Immature natural killer cell (primary cell): ENCODE data around the gene SLC22A3. TPM values are rescaled to one million over a fixed set of nuclear protein-coding genes. Genes with fewer than 3 reads are reported as not detected.
"Not testable (repeated sequence)": the region's sequence is repeated elsewhere in the genome, so short reads cannot be mapped to it uniquely, and the experiment has no call there.

ENCODE experiments used
- DNase-seq, 3 donors: peaks; one replicate each; pipeline ENCODE4 v3.0.0; 2022; ENCODE audit warnings: mixed read lengths in 1 of 3
- H3K27ac Mint-ChIP-seq, 6 donors: one replicate each; pipeline ENCODE4 v1.8.0; 2020; ENCODE audit warnings: mixed read lengths in 6 of 6, mild to moderate bottlenecking in 5 of 6, inconsistent platforms in 4 of 6, moderate library complexity in 3 of 6
- H3K27me3 Mint-ChIP-seq, 3 donors: one replicate each; pipeline ENCODE4 v1.8.0; 2020 to 2021; ENCODE audit warnings: low read depth in 3 of 3, mild to moderate bottlenecking in 3 of 3, mixed read lengths in 3 of 3, moderate library complexity in 3 of 3, inconsistent platforms in 1 of 3
- H3K36me3 Mint-ChIP-seq, 3 donors: one replicate each; pipeline ENCODE4 v1.8.0; 2020; ENCODE audit warnings: mixed read lengths in 3 of 3, inconsistent platforms in 2 of 3, mild to moderate bottlenecking in 2 of 3
- H3K4me1 Mint-ChIP-seq, 2 donors: one replicate each; pipeline ENCODE4 v1.8.0; 2020; ENCODE audit warnings: inconsistent platforms in 2 of 2, mild to moderate bottlenecking in 2 of 2, mixed read lengths in 2 of 2, moderate library complexity in 1 of 2
- H3K4me3 Mint-ChIP-seq, 5 donors: one replicate each; pipeline ENCODE4 v1.8.0; 2020; ENCODE audit warnings: mild to moderate bottlenecking in 5 of 5, mixed read lengths in 5 of 5, inconsistent platforms in 3 of 5, moderate library complexity in 3 of 5
- H3K9me3 Mint-ChIP-seq, 6 donors: one replicate each; pipeline ENCODE4 v1.8.0; 2020; ENCODE audit warnings: mild to moderate bottlenecking in 6 of 6, mixed read lengths in 6 of 6, inconsistent platforms in 4 of 6, moderate library complexity in 3 of 6
- polyA plus RNA-seq, 3 donors: library from polyadenylated mRNA; unstranded; fragments of 300-500 nt; fragmentation: Illumina TruSeq; gene quantifications; one replicate each; pipeline ENCODE4 v1.2.3, GENCODE V29; 2021

SLC22A3 gene
- polyA plus RNA-seq, 3 donors from 2014 or later: 0.11 TPM; not detected in 2

DNA sequence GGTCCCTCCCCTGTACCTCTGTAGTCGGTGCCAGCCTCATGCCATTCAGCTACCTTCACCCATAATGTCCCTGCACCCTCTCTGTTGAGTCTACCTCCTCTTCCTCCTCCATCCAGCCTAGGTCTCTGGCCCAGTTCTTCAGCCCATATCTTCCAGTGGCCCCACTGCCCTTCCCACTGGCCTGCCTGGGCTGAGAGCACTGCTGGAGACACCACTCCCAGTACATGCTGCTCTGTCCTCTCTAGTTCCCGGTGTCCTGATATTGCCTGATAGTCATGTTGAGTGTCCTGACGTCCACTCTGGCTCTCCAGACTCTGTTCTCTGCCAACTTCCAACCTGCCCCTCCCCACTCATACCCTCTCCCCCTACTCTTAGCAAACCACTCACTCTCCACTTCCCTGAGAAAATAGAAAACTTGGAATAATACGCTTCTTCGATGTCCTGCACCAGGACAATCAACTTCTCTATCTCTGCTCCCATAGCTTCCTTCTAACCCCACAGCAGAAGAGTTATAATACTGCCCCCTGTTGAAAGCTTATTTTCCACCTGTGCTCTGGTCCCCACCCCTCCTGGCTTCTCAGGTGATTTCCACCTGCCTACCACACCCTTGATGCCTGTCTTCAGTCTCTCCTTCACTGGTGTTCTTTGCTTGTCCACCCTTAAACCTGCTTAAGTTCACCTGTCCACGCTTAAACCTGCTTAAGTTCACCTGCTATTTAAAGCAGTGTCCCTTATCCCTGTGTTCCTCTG, 19.8 kb downstream of the SLC22A3 start:
- no peaks in the 10 kb centered on the region for H3K4me1 Mint-ChIP-seq
- H3K27ac Mint-ChIP-seq: no peak overlapping the region
- no peak overlapping the region for H3K4me3 Mint-ChIP-seq
- peaks cover 0 to 11% (median 3%) of the 10 kb centered on the region in 3 donors for H3K27me3 Mint-ChIP-seq
- DNase-seq: no peak
- peaks cover 2 to 17% (median 8%) of the 10 kb centered on the region in 6 donors for H3K9me3 Mint-ChIP-seq
- no peaks in the 10 kb centered on the region for H3K36me3 Mint-ChIP-seq

DNA sequence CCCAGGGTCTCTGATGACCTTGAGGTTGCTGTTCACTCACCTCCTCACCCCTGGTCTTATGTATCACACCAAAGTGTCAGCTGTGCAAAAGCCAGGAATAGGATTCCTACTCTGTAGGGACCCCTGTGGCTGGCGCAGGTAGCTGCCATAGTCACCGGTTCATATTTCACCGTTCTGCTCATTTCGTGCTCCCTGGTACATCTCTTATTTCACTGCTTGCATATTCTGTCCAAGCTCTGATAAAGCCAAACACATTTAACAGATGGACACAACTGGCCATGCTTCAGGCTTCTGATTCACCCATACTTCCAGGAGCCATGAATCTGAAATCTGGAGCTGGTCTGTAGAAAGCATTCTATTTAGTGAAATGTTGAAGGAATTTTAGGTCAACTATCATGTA, 20.5 kb downstream of the SLC22A3 start:
- Mint-ChIP-seq H3K4me3 (no peak overlapping the region), H3K9me3 (peaks cover 2 to 17% (median 8%) of the 10 kb centered on the region in 6 donors), H3K27me3 (peaks cover 0 to 11% (median 7%) of the 10 kb centered on the region in 3 donors), H3K27ac (no peak overlapping the region), H3K4me1 (no peaks in the 10 kb centered on the region), H3K36me3 (no peaks in the 10 kb centered on the region)
- no peak for DNase-seq

DNA sequence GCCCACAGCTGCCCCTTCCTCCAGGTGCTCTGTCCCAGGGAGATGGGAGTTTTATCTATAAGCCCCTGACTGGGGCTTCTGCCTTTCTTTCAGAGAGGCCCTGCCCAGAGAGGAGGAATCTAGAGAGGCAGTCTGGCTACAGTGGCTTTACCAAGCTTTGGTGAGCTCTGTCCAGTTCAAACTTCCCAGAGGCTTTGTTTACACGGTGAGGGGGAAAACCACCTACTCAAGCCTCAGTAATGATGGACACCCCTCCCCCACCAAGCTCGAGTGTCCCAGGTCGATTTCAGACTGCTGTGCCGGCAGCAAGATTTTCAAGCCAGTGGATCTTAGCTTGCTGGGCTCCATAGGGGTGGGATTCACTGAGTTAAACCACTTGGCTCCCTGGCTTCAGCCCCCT, 25.4 kb downstream of the SLC22A3 start:
- H3K4me3 Mint-ChIP-seq, H3K27ac Mint-ChIP-seq, H3K36me3 Mint-ChIP-seq, H3K27me3 Mint-ChIP-seq, H3K4me1 Mint-ChIP-seq, DNase-seq: not testable (repeated sequence)
- H3K9me3 Mint-ChIP-seq: peaks cover 2 to 17% (median 8%) of the 10 kb centered on the region in 6 donors

DNA sequence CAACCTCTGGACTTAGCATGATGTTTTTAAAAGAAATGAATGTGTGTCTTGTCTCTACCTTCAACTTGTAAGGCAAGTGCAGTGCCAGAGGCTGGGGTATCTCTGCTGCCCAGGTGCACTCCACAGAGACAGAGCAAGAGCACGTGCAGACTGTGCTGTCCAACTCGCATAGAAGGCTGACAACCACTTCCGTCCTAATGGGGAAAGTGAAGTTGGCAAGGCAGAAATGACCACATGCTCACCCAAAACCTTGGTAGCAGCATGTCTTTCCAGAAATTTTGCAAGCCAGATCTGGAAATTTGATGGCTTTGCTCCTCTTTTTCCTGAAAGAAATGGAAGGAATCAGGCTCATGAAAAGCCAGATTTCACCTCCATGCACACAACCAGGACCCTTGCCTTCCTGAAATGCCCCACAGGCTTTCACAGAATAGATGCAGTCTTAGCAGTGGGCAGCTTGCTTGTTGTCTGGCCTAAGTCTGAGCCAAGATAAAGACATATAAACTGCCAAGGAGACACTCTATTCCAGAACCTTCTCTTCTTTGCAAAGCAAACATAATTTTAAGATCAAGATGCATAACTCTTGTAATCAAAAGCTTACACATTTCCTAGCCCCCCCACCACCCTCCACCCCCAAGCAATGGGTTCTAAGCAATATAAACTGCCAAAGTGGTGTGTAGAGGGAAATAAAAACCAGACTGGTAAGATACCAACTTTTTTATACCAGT, 26.8 kb downstream of the SLC22A3 start:
- Mint-ChIP-seq H3K27me3 (peaks cover 0 to 10% (median 4%) of the 10 kb centered on the region in 3 donors), H3K27ac (no peak overlapping the region), H3K4me1 (no peaks in the 10 kb centered on the region)

DNA sequence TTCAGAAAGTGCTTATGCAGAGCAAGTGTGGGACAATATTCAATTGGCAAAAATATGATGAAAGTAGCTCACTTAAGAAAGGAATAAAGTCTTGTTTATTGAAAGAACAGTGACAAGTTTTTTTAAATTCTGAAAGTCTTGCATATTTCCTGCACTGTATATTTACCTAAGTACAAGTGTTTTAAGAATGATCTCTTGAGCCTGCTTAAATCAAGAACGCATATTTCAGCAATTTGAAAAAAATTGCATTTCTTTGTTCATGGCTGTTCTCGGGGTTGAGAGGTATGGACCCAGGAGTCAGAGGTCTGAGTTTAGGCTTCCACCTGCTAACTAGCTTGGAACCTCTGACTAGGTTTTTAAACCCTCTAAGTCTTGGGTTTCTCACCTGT, 27.4 kb downstream of the SLC22A3 start:
- Mint-ChIP-seq H3K27me3 (peaks cover 0 to 10% (median 4%) of the 10 kb centered on the region in 3 donors), H3K36me3 (no peaks in the 10 kb centered on the region), H3K4me1 (no peaks in the 10 kb centered on the region), H3K9me3 (peaks cover 0 to 14% (median 3%) of the 10 kb centered on the region in 6 donors), H3K27ac (no peak overlapping the region), H3K4me3 (no peak overlapping the region)
- DNase-seq: no peak

More for the DNA sequence above, 26.8 kb downstream of the SLC22A3 start:
- no peaks in the 10 kb centered on the region for H3K36me3 Mint-ChIP-seq
- no peak overlapping the region for H3K4me3 Mint-ChIP-seq
- H3K9me3 Mint-ChIP-seq: peaks cover 2 to 14% (median 5%) of the 10 kb centered on the region in 6 donors
- no peak for DNase-seq

DNA sequence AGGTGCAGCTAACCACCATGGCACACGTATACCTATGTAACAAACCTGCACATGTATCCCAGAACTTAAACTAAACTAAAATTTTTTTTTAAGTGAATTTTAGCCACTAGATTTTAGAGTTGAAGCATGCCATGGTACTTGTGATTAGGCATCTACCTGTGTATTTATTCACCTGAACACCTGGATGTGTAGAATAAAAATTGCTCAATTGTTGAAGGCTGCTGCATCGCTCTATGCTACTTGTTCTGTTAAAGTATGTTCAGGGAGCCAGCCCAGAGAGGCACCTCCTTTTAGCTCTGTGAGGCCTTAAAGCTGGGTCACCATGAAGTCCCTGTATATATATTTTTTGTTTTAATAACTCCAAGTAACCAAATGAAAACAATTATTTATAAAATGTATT, 28.3 kb downstream of the SLC22A3 start:
- Mint-ChIP-seq H3K36me3 (no peaks in the 10 kb centered on the region), H3K4me3 (no peak overlapping the region), H3K4me1 (no peaks in the 10 kb centered on the region), H3K27ac (no peak overlapping the region), H3K9me3 (peaks cover 0 to 14% (median 0%) of the 10 kb centered on the region in 6 donors), H3K27me3 (peaks cover 0 to 10% (median 4%) of the 10 kb centered on the region in 3 donors)
- DNase-seq: no peak

DNA sequence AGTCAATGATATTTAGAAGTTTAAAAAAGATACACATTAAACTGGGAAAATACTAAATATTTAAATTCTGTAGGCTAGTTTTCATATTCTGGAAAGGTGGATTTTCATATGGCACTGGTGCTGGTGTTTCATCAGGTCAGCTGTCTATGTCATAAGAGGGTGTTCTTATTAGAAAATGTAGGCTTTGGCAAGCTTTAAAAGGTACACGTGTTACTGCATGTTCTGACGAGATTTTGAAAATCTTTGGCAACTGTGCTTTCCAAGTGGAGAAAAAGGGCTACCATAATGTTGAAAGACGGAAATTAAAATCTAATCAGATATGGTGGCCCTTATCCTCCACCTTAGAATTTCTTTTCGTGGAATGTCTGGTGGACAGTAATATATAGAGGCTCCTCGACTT, 30.0 kb downstream of the SLC22A3 start:
- H3K4me3 Mint-ChIP-seq: no peak overlapping the region
- no peak for DNase-seq
- peaks cover 0 to 3% (median 2%) of the 10 kb centered on the region in 3 donors for H3K36me3 Mint-ChIP-seq

DNA sequence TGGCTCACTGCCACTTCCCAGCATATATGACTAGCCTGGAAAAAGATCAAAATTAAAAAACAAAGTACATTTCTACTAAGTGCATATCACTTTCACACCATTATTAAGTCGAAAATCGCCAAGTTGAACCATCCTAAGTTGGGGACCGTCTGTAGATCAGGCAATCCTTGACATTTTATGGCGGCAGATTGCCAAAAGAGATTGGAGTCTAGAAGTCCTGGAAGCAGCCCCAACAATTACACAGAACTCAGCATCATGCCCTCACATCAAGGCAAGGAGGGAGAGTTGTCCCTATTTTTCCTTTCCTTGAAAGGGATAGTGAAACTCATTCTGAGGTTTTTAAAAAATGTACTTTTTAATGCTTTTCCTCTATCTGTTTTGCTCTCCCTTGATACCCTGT, 30.7 kb downstream of the SLC22A3 start:
- Mint-ChIP-seq H3K4me3 (no peak overlapping the region), H3K9me3 (peaks cover 0 to 16% (median 13%) of the 10 kb centered on the region in 6 donors), H3K27me3 (peaks cover 0 to 6% (median 0%) of the 10 kb centered on the region in 3 donors), H3K27ac (no peak overlapping the region), H3K4me1 (no peaks in the 10 kb centered on the region), H3K36me3 (peaks cover 0 to 4% (median 4%) of the 10 kb centered on the region in 3 donors)
- DNase-seq: no peak

More for the DNA sequence above, 30.0 kb downstream of the SLC22A3 start:
- Mint-ChIP-seq H3K27ac (no peak overlapping the region), H3K27me3 (peaks cover 0 to 8% (median 0%) of the 10 kb centered on the region in 3 donors), H3K9me3 (peaks cover 1 to 14% (median 12%) of the 10 kb centered on the region in 6 donors), H3K4me1 (no peaks in the 10 kb centered on the region)

DNA sequence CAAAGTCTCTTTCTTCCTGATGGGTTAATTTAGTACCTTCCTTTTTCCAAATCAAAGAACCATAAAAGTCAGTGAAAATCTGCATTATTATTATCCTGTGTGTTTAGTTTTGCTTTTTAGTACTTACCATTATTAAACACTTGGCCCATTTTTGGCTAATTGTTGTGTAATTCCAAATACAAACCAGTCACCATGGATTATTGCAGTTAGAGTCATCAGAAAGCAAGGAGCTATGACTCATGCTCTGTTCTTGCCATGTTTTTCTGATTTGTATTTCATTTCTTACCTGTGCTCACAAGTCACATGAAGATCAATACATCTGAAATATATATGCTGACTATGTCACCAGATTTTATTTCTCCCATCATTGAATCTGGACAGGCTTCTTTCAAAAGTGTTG, 31.3 kb downstream of the SLC22A3 start:
- Mint-ChIP-seq H3K36me3 (peaks cover 3 to 4% (median 4%) of the 10 kb centered on the region in 3 donors), H3K4me1 (no peaks in the 10 kb centered on the region), H3K9me3 (peaks cover 0 to 16% (median 13%) of the 10 kb centered on the region in 6 donors), H3K4me3 (no peak overlapping the region), H3K27me3 (peaks cover 0 to 6% (median 0%) of the 10 kb centered on the region in 3 donors), H3K27ac (no peak overlapping the region)
- DNase-seq: no peak

DNA sequence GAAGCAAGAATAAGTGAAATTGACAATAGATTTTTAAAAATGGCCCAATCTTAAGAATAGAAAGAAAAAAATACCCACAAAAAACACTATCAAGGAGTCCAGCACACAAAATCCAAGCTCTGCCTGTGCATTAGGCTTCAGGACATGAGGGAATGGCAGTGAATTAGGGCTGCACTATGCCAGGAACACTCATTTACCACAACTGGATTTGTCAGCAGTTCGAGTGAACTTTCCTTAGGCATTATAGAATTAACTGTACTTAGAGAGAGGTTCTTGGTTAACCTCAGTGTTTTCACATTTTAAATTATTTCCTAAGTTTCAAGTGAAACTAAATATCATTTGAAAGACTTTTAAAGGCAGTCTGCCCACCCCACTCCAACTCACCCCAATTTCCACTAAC, 34.8 kb downstream of the SLC22A3 start:
- no peaks in the 10 kb centered on the region for H3K4me1 Mint-ChIP-seq
- peaks cover 3 to 4% (median 4%) of the 10 kb centered on the region in 3 donors for H3K36me3 Mint-ChIP-seq
- no peak overlapping the region for H3K27ac Mint-ChIP-seq
- H3K9me3 Mint-ChIP-seq: peaks cover 3 to 17% (median 15%) of the 10 kb centered on the region in 6 donors
- peaks cover 0 to 9% (median 1%) of the 10 kb centered on the region in 3 donors for H3K27me3 Mint-ChIP-seq
- no peak for DNase-seq
- H3K4me3 Mint-ChIP-seq: no peak overlapping the region

DNA sequence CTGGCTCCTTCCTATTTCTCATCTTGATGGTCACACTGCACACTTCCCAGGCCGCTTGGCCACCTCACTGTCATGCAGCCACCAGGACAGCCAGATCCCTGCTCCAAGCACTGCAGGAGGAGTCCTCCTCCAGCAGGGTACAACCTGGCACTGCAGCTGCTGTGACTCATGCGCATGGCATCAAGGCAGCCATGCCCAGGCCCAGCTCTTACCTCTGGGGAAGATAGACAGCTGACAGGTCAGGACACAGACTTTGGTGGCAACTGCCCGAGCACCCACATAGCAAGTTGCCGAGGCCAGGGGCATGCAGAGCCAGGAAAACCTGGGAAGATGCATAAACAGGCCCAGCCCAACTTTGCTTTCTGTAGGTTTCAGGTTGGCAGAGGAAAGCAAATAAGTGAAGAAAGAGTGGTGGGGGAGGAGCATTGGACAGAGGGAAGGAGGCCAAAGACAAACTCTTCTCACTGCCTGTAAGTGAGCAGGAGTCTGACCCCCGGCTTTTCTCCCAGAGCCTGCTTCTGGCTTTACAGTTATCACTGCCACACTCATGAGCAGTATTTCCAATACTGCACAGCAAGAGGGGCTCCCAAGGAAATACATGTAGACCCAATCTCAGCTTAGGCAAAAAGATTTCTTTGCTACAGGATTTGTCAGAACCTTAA, 38.8 kb downstream of the SLC22A3 start:
- no peak for DNase-seq
- no peak overlapping the region for H3K4me3 Mint-ChIP-seq
- no peak overlapping the region for H3K27ac Mint-ChIP-seq
- H3K4me1 Mint-ChIP-seq: no peaks in the 10 kb centered on the region
- peaks cover 3 to 4% (median 4%) of the 10 kb centered on the region in 3 donors for H3K36me3 Mint-ChIP-seq
- peaks cover 5 to 16% (median 14%) of the 10 kb centered on the region in 6 donors for H3K9me3 Mint-ChIP-seq
- H3K27me3 Mint-ChIP-seq: peaks cover 2 to 3% (median 3%) of the 10 kb centered on the region in 3 donors

DNA sequence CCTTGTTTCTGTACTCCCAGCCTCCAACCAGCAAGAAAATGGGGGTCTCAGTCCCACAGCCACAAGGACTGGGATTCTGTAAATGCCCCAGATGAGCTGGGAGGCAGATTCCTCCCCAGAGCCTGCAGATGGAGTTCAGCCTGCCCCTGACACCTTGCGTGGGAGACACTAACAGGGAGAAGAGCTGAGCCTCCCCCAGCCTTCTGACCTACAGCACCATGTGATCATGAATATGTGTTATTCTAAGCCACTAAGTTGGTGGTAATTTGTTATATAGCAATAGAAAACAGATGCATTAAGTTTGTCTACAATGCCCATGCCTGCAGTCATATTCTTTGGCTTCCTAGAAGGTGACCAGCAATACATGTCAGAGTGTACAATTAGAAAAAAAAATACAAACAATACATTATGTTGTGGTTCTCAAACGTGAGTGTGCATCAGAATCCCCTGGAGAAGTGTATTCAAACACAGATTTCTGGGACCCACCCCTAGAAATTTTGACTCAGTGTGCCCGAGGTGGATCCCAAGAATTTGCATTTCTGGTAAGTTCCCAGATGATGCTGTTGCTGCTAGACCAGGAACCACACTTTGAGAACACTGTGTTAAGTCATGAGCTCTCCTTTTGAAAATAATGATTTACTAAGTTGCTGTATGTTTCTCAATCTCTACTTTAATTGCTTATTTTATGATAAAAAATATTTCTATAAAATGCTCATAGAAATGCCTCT, 39.9 kb downstream of the SLC22A3 start:
- peaks cover 3 to 5% (median 4%) of the 10 kb centered on the region in 6 donors for H3K9me3 Mint-ChIP-seq
- no peak overlapping the region for H3K27ac Mint-ChIP-seq
- peaks cover 3 to 4% (median 3%) of the 10 kb centered on the region in 3 donors for H3K36me3 Mint-ChIP-seq
- DNase-seq: no peak
- H3K4me3 Mint-ChIP-seq: no peak overlapping the region
- H3K27me3 Mint-ChIP-seq: peaks cover 3 to 5% (median 4%) of the 10 kb centered on the region in 3 donors
- no peaks in the 10 kb centered on the region for H3K4me1 Mint-ChIP-seq

DNA sequence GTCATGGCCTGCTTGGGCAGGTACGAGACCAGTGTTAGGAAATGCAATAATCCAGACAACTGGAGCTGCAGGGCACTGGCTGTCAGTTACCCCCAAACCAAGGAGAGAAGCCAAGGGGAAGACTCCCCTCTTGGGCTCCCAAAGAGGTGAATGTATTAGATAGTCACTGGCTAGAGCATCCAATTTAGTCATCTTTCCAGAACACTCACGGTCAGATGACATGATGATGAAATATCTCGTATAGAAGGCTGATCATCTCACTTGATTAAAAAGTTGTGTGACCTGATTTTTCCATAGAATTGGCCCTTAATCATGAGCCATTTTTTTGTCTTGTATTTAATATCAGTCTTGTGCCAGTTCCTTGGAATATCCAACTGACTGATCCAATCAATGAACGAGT, 40.7 kb downstream of the SLC22A3 start:
- H3K9me3 Mint-ChIP-seq: peaks cover 0 to 5% (median 1%) of the 10 kb centered on the region in 6 donors
- no peaks in the 10 kb centered on the region for H3K4me1 Mint-ChIP-seq
- no peak overlapping the region for H3K27ac Mint-ChIP-seq
- no peak for DNase-seq
- peaks cover 0 to 3% (median 0%) of the 10 kb centered on the region in 3 donors for H3K36me3 Mint-ChIP-seq
- peaks cover 3 to 5% (median 4%) of the 10 kb centered on the region in 3 donors for H3K27me3 Mint-ChIP-seq
- no peak overlapping the region for H3K4me3 Mint-ChIP-seq
